Upper lobe of left lung (tissue), 4 donors: Measurements from ENCODE around the gene ZDHHC14.

Source experiments
- CTCF ChIP-seq, 6 experiments: fragments of 450-650 bp in 4 of 6; fragments of 200-600 bp in 2 of 6; sonication (generic) in 2 of 6; IDR thresholded peaks; one replicate each; pipeline ENCODE4 v1.5.1; 2016 to 2019; ENCODE audit warnings: antibody characterized with exemption in 6 of 6
- POLR2AphosphoS5 ChIP-seq, 2 donors: sonication (generic); formaldehyde crosslinking; IDR thresholded peaks; one replicate each; pipeline ENCODE4 v1.5.1; 2017; ENCODE audit warnings: antibody characterized with exemption in 2 of 2

- no peak for TF ChIP-seq CTCF (IDR thresholded peaks at IDR 0.05)
- no peak for TF ChIP-seq POLR2AphosphoS5 (IDR thresholded peaks at IDR 0.05)
Measured at GRCh38 chr6:157557559-157557958, 176.6 kb downstream of the ZDHHC14 start.
